ENCODE measurements around the gene KCNK4.

The KCNK4 gene

GRCh38 chr11:64255135-64256128 lies 35.7 kb upstream of the KCNK4 start:
- Histone ChIP-seq H3K36me3 (ENCODE audit: control insufficient read depth, insufficient read depth, low read length) (peaks cover 60% of the 10 kb centered on the region), H3K27me3 (ENCODE audit: control insufficient read depth, insufficient read depth, low read length) (no peaks in the 10 kb centered on the region)

GRCh38 chr11:64256300-64256699 lies 34.8 kb upstream of the KCNK4 start:
- H3K36me3 ChIP-seq (ENCODE audit: control insufficient read depth, insufficient read depth, low read length): peaks cover 65% of the 10 kb centered on the region
- H3K9me3 ChIP-seq (ENCODE audit: control insufficient read depth, insufficient read depth, low read length): no peaks in the 10 kb centered on the region
- H3K4me3 ChIP-seq (ENCODE audit: low read depth, low read length): no peak overlapping the region
- H3K27me3 ChIP-seq (ENCODE audit: control insufficient read depth, insufficient read depth, low read length): no peaks in the 10 kb centered on the region
- H3K9ac ChIP-seq (ENCODE audit: low read depth, low read length): no peak overlapping the region
- peaks cover 6% of the 10 kb centered on the region for H3K4me1 ChIP-seq (ENCODE audit: control insufficient read depth, insufficient read depth, low read length)

More at GRCh38 chr11:64255135-64256128, 35.7 kb upstream of the KCNK4 start:
- peaks cover 8% of the 10 kb centered on the region for H3K4me1 ChIP-seq (ENCODE audit: control insufficient read depth, insufficient read depth, low read length)
- no peak overlapping the region for H3K4me3 ChIP-seq (ENCODE audit: low read depth, low read length)
- H3K9ac ChIP-seq (ENCODE audit: low read depth, low read length): no peak overlapping the region
- H3K9me3 ChIP-seq (ENCODE audit: control insufficient read depth, insufficient read depth, low read length): no peaks in the 10 kb centered on the region

- Histone ChIP-seq H3K9me3 (ENCODE audit: control insufficient read depth, insufficient read depth, low read length) (no peaks in the 10 kb centered on the region), H3K4me3 (ENCODE audit: low read depth, low read length) (no peak overlapping the region), H3K9ac (ENCODE audit: low read depth, low read length) (no peak overlapping the region), H3K36me3 (ENCODE audit: control insufficient read depth, insufficient read depth, low read length) (peaks cover 76% of the 10 kb centered on the region), H3K27me3 (ENCODE audit: control insufficient read depth, insufficient read depth, low read length) (no peaks in the 10 kb centered on the region), H3K4me1 (ENCODE audit: control insufficient read depth, insufficient read depth, low read length) (peaks cover 1% of the 10 kb centered on the region)
Measured at GRCh38 chr11:64258356-64258755, 32.7 kb upstream of the KCNK4 start.

GRCh38 chr11:64258946-64259532 lies 32.1 kb upstream of the KCNK4 start:
- H3K36me3 ChIP-seq (ENCODE audit: control insufficient read depth, insufficient read depth, low read length): peaks cover 82% of the 10 kb centered on the region

GRCh38 chr11:64259533-64260067 lies 31.5 kb upstream of the KCNK4 start:
- Histone ChIP-seq H3K9ac (ENCODE audit: low read depth, low read length) (no peak overlapping the region), H3K9me3 (ENCODE audit: control insufficient read depth, insufficient read depth, low read length) (no peaks in the 10 kb centered on the region), H3K4me1 (ENCODE audit: control insufficient read depth, insufficient read depth, low read length) (no peaks in the 10 kb centered on the region), H3K27me3 (ENCODE audit: control insufficient read depth, insufficient read depth, low read length) (no peaks in the 10 kb centered on the region), H3K36me3 (ENCODE audit: control insufficient read depth, insufficient read depth, low read length) (peaks cover 82% of the 10 kb centered on the region), H3K4me3 (ENCODE audit: low read depth, low read length) (no peak overlapping the region)

More at GRCh38 chr11:64258946-64259532, 32.1 kb upstream of the KCNK4 start:
- no peaks in the 10 kb centered on the region for H3K4me1 ChIP-seq (ENCODE audit: control insufficient read depth, insufficient read depth, low read length)
- H3K9ac ChIP-seq (ENCODE audit: low read depth, low read length): no peak overlapping the region
- H3K27me3 ChIP-seq (ENCODE audit: control insufficient read depth, insufficient read depth, low read length): no peaks in the 10 kb centered on the region
- H3K9me3 ChIP-seq (ENCODE audit: control insufficient read depth, insufficient read depth, low read length): no peaks in the 10 kb centered on the region
- no peak overlapping the region for H3K4me3 ChIP-seq (ENCODE audit: low read depth, low read length)

- H3K4me1 ChIP-seq (ENCODE audit: control insufficient read depth, insufficient read depth, low read length): no peaks in the 10 kb centered on the region
- H3K27me3 ChIP-seq (ENCODE audit: control insufficient read depth, insufficient read depth, low read length): no peaks in the 10 kb centered on the region
- H3K9ac ChIP-seq (ENCODE audit: low read depth, low read length): no peak overlapping the region
- peaks cover 77% of the 10 kb centered on the region for H3K36me3 ChIP-seq (ENCODE audit: control insufficient read depth, insufficient read depth, low read length)
- no peaks in the 10 kb centered on the region for H3K9me3 ChIP-seq (ENCODE audit: control insufficient read depth, insufficient read depth, low read length)
- H3K4me3 ChIP-seq (ENCODE audit: low read depth, low read length): no peak overlapping the region
Measured at GRCh38 chr11:64260147-64260708, 30.9 kb upstream of the KCNK4 start.

GRCh38 chr11:64261556-64262080 lies 29.5 kb upstream of the KCNK4 start:
- peaks cover 77% of the 10 kb centered on the region for H3K36me3 ChIP-seq (ENCODE audit: control insufficient read depth, insufficient read depth, low read length)
- H3K4me1 ChIP-seq (ENCODE audit: control insufficient read depth, insufficient read depth, low read length): no peaks in the 10 kb centered on the region
- H3K9me3 ChIP-seq (ENCODE audit: control insufficient read depth, insufficient read depth, low read length): no peaks in the 10 kb centered on the region
- no peaks in the 10 kb centered on the region for H3K27me3 ChIP-seq (ENCODE audit: control insufficient read depth, insufficient read depth, low read length)
- no peak overlapping the region for H3K9ac ChIP-seq (ENCODE audit: low read depth, low read length)
- no peak overlapping the region for H3K4me3 ChIP-seq (ENCODE audit: low read depth, low read length)

- no peaks in the 10 kb centered on the region for H3K4me1 ChIP-seq (ENCODE audit: control insufficient read depth, insufficient read depth, low read length)
- H3K36me3 ChIP-seq (ENCODE audit: control insufficient read depth, insufficient read depth, low read length): peaks cover 82% of the 10 kb centered on the region
- no peak overlapping the region for H3K9ac ChIP-seq (ENCODE audit: low read depth, low read length)
Measured at GRCh38 chr11:64262271-64263002, 28.7 kb upstream of the KCNK4 start.

GRCh38 chr11:64263021-64263946 lies 27.8 kb upstream of the KCNK4 start:
- H3K36me3 ChIP-seq (ENCODE audit: control insufficient read depth, insufficient read depth, low read length): peaks cover 77% of the 10 kb centered on the region
- H3K4me3 ChIP-seq (ENCODE audit: low read depth, low read length): no peak overlapping the region
- no peaks in the 10 kb centered on the region for H3K4me1 ChIP-seq (ENCODE audit: control insufficient read depth, insufficient read depth, low read length)
- no peak overlapping the region for H3K9ac ChIP-seq (ENCODE audit: low read depth, low read length)
- H3K27me3 ChIP-seq (ENCODE audit: control insufficient read depth, insufficient read depth, low read length): no peaks in the 10 kb centered on the region
- no peaks in the 10 kb centered on the region for H3K9me3 ChIP-seq (ENCODE audit: control insufficient read depth, insufficient read depth, low read length)

More at GRCh38 chr11:64262271-64263002, 28.7 kb upstream of the KCNK4 start:
- no peaks in the 10 kb centered on the region for H3K27me3 ChIP-seq (ENCODE audit: control insufficient read depth, insufficient read depth, low read length)
- no peaks in the 10 kb centered on the region for H3K9me3 ChIP-seq (ENCODE audit: control insufficient read depth, insufficient read depth, low read length)
- H3K4me3 ChIP-seq (ENCODE audit: low read depth, low read length): no peak overlapping the region

GRCh38 chr11:64263947-64264317 lies 27.2 kb upstream of the KCNK4 start:
- H3K9ac ChIP-seq (ENCODE audit: low read depth, low read length): no peak overlapping the region
- no peaks in the 10 kb centered on the region for H3K4me1 ChIP-seq (ENCODE audit: control insufficient read depth, insufficient read depth, low read length)
- no peak overlapping the region for H3K4me3 ChIP-seq (ENCODE audit: low read depth, low read length)
- peaks cover 71% of the 10 kb centered on the region for H3K36me3 ChIP-seq (ENCODE audit: control insufficient read depth, insufficient read depth, low read length)
- no peaks in the 10 kb centered on the region for H3K9me3 ChIP-seq (ENCODE audit: control insufficient read depth, insufficient read depth, low read length)
- no peaks in the 10 kb centered on the region for H3K27me3 ChIP-seq (ENCODE audit: control insufficient read depth, insufficient read depth, low read length)
